K562 (cell line): ENCODE data around the gene CYTH1.

Source experiments
- E2F4 ChIP-seq: sonication (generic); formaldehyde crosslinking; IDR thresholded peaks from 2 replicates; pipeline ENCODE4 v1.8.0; 2022; ENCODE audit warnings: mild to moderate bottlenecking, low read depth, missing genetic modification reagents
- EP300 ChIP-seq: IDR thresholded peaks from 2 replicates; pipeline ENCODE4 v1.6.1; 2012; ENCODE audit warnings: low read length, improper control_type of control experiment
- FOXK1 ChIP-seq: sonication (generic); formaldehyde crosslinking; IDR thresholded peaks from 2 replicates; pipeline ENCODE4 v1.8.0; 2022; ENCODE audit warnings: missing genetic modification reagents, mild to moderate bottlenecking, borderline replicate concordance
- POLR2A ChIP-seq: fragments of 450-650 bp; conservative IDR thresholded peaks from 2 replicates; pipeline ENCODE4 v1.6.1; 2016
- RAD51 ChIP-seq: fragments of 450-650 bp; IDR thresholded peaks from 2 replicates; pipeline ENCODE4 v1.7.1; 2016; ENCODE audit warnings: low read depth, mild to moderate bottlenecking, borderline replicate concordance
- RBM14 ChIP-seq: fragments of 200-400 bp; formaldehyde crosslinking; IDR thresholded peaks from 2 replicates; pipeline ENCODE4 v1.6.1; 2018; ENCODE audit warnings: low read depth, mild to moderate bottlenecking, low read length, moderate library complexity, borderline replicate concordance; ENCODE audit not compliant: insufficient read depth
- TEAD1 ChIP-seq, 2 experiments: fragments of 450-650 bp in 1 of 2; sonication (generic) in 1 of 2; formaldehyde crosslinking; IDR thresholded peaks; 2 replicates each; pipeline versions ENCODE4 v1.4.0 to v1.8.0; 2020 to 2022; ENCODE audit warnings: mild to moderate bottlenecking in 2 of 2, missing genetic modification reagents in 1 of 2
- TF ChIP-seq, protein P1 (sequence below), 3 experiments: IDR thresholded peaks in 2 of 3; conservative IDR thresholded peaks in 1 of 3; 2 replicates each; pipeline ENCODE4 v1.5.1; 2011 to 2012; ENCODE audit warnings: low read length in 3 of 3, mild to moderate bottlenecking in 3 of 3, control low read depth in 2 of 3, improper control_type of control experiment in 1 of 3, inconsistent platforms in 1 of 3, low read depth in 1 of 3, mixed read lengths in 1 of 3, moderate library complexity in 1 of 3; ENCODE audit not compliant: insufficient read depth in 2 of 3

DNA sequence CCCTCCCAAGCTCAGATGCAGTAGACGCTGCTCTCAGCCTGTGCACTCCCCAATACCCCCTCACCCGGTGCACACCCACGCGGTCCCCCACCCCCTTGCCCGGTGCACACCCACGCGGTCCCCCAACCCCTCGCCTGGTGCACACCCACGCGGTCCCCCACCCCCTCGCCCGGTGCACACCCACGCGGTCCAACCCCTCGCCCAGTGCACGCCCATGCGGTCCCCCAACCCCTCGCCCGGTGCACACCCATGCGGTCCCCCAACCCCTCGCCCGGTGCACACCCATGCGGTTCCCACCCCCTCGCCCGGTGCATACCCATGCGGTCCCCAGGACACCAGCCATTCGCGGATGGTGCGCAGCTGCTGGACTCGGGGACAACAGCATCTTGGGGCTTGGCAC, 19.9 kb upstream of the CYTH1 start:
- no peak for TF ChIP-seq RAD51
- TF ChIP-seq TEAD1 (CRISPR knock-in tag; IDR thresholded peaks at IDR 0.05) = no peak
- TF ChIP-seq FOXK1 (CRISPR knock-in tag) = no peak
- no peak for TF ChIP-seq POLR2A
- TF ChIP-seq, protein P1, sequence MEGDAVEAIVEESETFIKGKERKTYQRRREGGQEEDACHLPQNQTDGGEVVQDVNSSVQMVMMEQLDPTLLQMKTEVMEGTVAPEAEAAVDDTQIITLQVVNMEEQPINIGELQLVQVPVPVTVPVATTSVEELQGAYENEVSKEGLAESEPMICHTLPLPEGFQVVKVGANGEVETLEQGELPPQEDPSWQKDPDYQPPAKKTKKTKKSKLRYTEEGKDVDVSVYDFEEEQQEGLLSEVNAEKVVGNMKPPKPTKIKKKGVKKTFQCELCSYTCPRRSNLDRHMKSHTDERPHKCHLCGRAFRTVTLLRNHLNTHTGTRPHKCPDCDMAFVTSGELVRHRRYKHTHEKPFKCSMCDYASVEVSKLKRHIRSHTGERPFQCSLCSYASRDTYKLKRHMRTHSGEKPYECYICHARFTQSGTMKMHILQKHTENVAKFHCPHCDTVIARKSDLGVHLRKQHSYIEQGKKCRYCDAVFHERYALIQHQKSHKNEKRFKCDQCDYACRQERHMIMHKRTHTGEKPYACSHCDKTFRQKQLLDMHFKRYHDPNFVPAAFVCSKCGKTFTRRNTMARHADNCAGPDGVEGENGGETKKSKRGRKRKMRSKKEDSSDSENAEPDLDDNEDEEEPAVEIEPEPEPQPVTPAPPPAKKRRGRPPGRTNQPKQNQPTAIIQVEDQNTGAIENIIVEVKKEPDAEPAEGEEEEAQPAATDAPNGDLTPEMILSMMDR (IDR thresholded peaks at IDR 0.05 in 2 of 3, conservative IDR thresholded peaks at IDR 0.05 in 1 of 3; ENCODE audit: insufficient read depth in 2 of 3, low read depth in 1 of 3, low read length in 3 of 3) = no peak
- TF ChIP-seq E2F4 (CRISPR knock-in tag) = no peak
- TF ChIP-seq EP300 = no peak
- TF ChIP-seq RBM14 = no peak
